CD4-positive, alpha-beta T cell treated with Interleukin-15 for 1 hour (primary cell): ENCODE results near the gene FCN3.
"Not testable (repeated sequence)": the region's sequence is repeated elsewhere in the genome, so short reads cannot be mapped to it uniquely, and the experiment has no call there.

Experiments
- DNase-seq: peaks from one replicate; pipeline ENCODE4 v3.0.0-alpha.2; 2020

Gene FCN3

DNA sequence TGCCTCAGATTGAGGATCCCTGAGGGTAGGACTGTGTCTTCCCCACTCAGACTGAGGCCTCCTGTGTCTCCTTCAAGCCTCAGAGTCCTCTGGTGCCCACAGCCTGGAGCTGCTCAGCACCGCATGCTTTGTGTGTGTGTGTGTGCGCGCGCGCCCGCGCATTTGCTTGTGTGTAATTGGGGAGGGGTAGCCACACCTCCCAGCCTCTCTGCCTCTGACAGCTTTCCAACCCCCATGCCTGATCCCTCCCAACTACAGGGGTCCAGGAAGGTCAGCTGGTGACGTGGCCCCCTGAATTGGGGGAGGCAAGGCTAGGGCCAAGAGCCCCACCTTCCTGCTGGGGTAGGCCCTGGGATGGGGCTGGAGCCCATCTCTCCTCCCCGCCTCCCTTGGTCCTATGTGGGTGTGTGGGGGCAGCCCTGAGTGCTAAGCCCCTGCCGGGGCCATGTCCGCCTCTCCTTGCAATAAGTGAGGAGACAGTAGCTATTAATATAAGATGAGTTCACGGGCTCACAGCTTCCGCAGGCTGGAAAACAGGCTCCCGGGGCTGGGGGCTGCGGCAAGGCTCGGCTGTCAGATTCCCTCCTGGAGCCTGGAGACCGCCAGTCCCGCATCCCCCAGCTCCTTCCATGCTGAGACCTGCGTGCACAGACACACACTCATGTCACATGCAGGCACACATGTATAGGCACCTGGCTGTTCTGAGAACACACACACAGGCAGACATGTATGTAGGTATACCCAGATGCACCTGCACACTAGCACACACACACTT, 24.8 kb upstream of the FCN3 start:
- DNase-seq = no peak

DNA sequence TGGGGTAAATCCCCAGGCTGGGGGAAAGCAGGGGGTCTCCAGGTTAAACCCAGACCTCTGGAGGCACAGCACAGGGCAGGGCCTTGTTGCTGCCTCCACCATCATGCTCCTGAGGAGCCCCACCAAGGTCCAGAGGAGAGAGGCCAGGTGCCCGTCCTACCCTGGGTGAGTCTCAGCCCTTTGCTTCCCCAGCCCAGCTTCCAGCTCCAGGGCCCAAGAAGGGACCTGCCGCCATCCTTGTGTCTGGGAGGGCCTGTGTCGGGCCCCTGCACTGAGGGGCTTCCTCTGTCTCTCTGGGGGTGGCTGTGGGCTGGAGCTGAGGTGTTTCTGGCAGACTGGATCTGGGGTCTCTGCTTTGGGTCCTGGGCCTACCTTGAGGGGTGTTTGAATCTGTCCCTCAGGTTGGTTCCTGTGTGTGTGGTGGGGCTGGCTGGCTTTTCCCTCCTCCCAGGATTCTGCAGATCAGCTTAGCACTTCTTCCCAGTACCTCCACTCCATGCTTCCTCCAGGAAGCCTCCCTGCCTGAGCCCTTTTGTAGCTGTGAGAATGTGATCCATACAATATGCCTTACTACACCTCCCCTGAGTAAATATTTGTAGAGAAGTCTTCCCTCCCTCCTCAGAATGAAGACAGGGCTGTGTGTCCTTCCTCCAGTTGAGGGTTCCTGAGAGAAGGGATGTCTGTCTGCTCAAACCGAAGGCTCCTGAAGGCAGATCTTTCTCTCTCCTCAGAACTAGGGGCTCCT, 24.0 kb upstream of the FCN3 start:
- no peak for DNase-seq

DNA sequence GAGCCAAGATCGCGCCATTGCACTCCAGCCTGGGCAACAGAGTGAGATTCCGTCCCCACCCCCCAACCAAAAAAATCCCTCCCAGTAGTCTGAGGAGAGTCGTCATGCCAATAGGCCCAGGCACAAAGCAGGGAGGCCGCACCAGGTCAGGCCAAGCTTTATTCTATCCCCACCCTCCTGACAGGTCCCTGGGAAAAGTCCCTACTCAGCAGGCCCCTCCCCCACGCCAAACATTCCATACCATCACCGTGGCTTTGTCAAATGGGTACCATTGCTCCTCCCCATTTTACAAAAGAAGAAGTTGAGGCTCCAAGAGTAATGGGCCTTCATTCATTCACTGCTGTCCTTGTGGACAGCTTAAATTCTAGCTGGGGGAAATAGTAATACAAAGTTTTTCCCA, 23.1 kb upstream of the FCN3 start:
- no peak for DNase-seq

DNA sequence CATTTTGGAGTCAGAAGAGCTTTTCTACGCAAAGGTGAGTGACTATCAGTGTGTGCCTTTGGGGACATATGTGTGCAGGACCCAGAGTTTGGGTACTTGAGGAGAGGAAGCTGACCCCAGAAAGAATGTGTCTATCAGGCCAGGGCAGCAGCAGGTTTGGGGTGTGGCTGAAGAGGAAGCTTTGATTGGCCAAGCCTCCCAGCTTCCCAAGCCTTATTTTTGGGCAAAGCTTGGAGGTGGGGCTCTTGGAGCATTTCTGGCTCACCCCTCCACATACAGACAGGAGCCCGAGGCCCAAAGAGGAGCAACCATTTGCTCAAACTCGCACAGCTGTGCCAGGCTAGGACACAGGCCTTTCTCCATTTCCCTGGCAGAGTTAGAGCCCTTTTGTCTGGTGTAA, 22.5 kb upstream of the FCN3 start:
- no peak for DNase-seq

DNA sequence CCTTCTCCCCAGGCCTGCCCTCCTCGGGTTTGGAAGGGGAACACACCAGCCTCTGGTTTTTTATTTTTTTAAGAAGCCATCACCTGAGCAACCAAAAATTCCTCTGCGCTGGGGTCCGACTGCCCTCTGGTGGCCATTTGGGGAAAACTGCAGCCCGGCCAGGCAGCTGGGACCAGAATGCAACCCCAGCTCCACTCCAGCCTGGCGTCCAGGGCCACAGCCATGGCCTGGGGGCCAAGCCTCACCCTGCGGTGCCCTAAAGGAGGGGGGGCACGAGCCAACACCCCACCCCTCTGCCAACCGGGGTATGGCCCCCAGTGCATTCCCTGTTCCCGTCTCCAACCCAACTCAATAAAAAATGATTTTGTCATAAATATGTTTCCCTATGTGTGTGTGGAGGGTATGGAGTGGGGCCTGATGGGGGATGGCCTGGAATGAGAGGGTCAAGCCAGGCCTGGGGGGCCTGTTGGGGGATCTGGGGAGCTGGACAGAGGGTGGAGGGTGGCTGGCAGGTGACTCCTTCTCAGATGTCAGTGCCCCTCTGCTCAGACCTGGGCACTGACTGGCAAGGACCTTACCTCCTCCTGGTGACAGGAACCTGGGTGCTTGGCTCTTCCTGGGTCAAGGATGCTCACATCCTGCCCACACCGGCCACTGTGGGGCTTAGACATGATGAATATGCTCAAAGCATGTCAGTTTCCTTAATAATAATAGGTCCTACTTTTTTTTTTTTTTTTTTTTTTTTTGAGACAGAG, 21.0 kb upstream of the FCN3 start:
- DNase-seq = peak; percentile 83

DNA sequence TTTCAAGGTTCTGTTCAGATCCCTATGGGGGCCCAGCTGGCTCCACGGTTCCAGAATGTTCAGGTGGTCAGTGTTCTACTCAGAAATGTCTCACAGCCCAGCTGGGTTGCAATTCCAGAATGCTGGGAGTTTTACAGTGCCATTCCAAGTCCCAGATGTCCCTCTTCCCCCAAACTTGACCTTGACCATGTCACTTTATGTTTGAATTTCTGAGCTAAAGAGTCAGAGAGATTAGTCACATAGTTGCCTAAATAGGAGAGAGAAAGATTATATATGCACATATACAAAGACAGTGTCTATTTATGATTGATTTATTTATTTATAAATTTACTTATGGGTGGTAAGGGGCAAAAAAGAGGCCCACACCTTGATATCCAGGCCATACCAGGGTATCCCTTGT, 20.3 kb upstream of the FCN3 start:
- DNase-seq = no peak

DNA sequence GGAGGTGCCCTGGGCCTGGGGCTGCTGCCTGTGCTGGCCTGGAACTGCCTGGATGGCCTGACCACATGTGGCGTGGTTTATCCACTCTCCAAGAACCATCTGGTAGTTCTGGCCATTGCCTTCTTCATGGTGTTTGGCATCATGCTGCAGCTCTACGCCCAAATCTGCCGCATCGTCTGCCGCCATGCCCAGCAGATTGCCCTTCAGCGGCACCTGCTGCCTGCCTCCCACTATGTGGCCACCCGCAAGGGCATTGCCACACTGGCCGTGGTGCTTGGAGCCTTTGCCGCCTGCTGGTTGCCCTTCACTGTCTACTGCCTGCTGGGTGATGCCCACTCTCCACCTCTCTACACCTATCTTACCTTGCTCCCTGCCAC, 19.6 kb upstream of the FCN3 start:
- DNase-seq = no peak

DNA sequence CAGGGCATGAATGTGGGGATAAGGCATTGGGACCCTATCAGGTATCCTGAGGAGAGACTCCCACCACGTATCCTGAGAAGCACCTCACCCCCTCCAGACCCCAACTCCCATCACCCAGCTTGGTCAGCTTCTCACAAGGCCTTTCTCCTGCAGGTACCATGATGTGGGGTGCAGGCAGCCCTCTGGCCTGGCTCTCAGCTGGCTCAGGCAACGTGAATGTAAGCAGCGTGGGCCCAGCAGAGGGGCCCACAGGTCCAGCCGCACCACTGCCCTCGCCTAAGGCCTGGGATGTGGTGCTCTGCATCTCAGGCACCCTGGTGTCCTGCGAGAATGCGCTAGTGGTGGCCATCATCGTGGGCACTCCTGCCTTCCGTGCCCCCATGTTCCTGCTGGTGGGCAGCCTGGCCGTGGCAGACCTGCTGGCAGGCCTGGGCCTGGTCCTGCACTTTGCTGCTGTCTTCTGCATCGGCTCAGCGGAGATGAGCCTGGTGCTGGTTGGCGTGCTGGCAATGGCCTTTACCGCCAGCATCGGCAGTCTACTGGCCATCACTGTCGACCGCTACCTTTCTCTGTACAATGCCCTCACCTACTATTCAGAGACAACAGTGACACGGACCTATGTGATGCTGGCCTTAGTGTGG, 19.1 kb upstream of the FCN3 start:
- DNase-seq = no peak

DNA sequence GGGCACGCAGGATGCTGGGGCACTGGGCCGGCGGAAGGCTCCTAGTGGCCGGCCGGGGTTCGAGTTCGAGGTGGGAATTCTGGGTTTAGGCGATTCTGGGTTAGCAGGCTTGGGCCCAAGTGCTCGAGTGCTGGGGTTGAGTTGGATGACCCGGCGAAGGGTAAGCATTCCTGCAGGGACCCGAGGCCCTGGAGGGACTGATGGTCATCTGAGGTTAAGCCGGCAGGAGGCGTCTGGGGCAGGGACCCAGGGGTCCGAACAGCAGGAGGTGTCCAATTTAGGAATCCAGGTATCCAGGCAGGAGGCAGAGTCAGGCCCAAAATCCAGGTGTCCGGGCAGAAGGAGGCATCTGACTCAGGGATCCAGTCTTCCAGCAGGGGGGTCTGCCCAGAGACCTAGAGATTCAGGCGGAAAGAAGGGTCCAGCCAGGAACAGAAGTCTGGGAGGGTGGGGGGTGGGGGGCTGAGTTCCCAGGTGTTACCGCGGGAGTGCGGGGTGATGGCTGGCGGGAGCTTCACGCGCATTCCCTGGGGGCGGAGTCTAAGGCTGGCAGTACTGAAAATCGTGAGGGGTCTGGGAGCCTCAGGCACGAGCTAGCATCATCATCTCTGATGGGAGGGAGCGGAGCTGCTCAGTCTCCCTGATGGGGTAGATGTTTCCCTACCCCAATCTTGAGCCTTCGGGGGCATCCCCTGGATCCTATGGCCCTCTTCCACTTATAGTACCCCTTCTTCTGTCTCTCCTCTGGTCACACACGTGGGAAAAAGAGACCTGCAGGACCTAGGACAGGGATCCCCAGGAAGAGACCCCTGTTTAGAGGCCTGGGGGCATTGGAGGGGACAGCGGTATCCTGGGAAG, 18.4 kb upstream of the FCN3 start:
- no peak for DNase-seq

DNA sequence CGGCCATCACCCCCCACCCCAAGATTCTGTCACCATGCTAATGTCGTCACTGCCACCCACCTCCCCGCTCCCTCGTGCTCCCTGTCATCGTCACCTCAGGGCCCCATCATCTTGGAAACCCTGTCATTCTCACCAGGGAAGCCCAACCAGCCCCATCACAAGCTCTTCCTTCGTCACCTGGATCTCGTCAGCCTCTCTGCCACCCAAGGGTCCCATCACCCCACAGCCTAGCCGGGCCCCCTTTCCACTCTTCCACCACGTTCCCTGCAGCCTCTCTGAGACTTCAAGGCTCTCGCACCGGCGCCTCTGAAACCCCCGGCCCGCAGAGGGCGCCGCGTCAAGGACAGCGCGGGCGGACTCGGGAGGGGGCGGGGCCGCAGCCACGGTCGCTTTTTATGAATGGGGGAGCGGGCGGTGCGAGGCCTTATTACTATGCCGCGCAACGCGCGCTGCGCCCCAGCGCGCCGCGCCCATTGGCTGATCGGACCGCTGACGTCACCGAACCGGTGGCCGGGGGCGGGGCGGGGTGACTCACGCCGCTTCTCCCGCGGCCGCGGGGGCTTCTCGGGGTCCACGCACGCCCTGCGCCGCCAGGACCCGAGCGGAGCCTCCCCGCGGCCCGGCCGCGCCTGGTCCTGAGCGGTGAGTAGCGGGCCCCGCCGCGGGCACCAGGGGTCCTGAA, 17.6 kb upstream of the FCN3 start, which contains the start of gene GPR3:
GPR3 (plus strand) TSS at position 527 of the 682 bp plus-strand sequence. CDS start 1,177 bp downstream, outside the sequence.
- DNase-seq = peak; percentile 93

DNA sequence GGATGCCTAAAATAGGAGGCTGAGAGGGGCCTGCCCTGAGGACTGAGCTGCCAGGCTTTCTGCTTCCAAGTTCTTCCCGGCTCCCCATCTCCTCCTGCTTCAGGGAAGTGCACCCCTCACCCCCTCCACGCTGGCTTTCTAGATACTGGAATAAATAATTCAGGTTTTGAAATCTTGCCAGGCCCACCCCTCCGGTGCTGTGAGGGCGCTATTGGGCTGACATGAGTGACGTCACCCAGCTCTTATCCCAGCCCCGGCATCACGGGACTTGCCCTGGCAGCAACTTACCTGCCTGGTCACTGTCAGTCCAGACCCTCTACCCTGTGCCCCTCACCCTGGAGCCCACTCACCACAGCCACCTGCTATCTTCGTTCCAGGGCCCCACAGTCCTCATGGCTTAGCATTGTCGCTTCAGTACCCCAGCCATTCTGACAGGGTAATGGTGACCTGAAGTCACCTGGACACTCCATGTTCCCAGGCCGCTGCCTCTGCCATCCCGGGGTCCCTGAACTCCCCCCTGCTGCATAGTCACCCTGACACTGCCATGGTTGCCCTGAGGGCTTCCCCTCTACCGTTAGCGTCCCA, 17.0 kb upstream of the FCN3 start:
- DNase-seq = peak; percentile 40

DNA sequence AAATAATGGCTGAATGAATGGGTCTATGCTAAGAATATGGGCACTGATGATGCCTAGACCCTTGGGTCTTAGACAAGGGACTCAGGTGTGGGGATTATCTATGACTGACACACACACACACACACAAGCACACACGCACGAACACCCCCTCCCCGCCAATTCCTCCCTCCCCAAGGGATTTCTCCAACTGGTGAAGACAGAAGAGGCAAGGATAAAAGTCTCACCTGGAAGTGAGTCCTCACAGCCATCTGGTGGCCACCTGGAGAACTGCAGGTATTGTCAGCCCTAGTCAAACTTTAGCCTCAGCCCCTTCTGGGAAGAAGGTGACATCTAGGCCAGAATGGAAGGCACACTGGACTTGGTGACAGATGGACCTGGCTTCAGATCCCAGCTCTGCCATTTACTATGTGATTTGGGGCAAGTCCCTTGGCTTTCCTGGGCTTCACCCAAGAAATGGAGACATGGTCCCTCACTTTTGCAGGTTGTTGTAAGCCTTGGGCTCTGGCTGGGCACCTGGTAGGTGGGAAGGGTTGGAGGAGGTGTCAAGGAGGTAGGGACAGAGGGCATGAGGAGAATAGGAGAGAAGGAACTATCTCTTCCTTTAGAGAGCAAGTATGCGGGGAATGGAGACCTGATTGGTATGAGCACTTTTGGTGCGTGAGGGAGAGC, 13.8 kb upstream of the FCN3 start:
- DNase-seq = peak; percentile 58

DNA sequence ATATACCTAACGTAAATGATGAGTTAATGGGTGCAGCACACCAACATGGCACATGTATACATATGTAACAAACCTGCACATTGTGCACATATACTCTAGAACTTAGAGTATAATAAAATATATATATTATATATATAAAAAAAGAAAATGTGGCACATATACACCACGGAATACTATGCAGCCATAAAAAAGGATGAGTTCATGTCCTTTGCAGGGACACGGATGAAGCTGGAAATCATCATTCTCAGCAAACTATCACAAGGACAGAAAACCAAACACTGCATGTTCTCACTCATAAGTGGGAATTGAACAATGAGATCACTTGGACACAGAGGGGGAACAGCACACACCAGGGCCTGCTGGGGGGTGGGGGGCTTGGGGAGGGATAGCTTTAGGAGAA, 10.2 kb upstream of the FCN3 start:
- not testable (repeated sequence) for DNase-seq

DNA sequence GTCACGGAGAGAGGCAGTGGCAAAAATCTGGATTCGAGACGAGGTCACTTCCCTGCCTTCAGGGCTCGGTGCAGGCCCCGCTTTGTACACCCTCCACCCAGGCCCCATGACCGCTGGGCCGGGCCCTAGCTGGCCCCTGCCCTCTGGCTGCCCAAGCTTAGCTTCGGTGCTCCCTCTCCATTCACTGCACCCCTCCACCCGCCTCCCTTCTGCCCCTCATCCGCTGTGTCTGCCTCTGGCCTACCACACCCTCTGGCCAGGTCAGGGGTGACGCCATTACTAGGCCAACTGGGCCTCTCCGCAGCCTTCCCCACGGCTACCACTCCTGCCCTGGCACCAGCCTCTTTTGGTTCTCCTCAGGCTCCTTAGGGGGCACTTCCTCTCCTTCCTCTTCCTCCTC, 9.0 kb upstream of the FCN3 start:
- DNase-seq = no peak

DNA sequence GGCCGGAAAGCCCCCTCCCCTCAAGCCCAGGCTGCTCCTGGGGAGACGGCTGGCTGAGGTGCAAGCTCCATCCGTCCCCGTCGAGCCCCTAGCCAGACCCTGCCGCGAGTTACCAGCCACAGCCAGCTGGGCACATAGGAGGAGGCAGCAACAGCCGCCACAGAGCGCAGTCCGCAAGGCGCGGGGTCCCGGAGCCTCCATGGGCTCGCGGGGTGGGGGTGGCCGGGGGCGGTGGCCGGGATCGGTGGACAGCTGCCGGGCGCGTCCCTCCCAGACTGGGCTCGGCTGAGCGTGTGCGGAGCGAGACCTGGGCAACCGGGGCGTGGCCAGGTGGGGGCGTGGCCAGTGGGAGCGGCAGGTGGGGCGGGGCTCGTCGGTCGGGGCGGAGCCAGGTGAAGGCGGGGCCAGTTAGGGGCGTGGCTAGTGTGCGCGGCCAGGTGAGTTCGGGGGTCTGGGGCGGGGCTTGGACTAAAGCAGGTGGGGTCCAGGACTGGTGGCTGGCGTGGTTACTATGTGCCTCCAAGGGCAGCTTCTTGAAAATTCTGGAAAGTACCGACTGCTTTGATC, 8.5 kb upstream of the FCN3 start, which contains the start of gene CD164L2:
CD164L2 (minus strand) TSS at position 295 of the 567 bp plus-strand sequence; CDS start at position 201, 94 bp downstream.
- DNase-seq = peak; percentile 25

DNA sequence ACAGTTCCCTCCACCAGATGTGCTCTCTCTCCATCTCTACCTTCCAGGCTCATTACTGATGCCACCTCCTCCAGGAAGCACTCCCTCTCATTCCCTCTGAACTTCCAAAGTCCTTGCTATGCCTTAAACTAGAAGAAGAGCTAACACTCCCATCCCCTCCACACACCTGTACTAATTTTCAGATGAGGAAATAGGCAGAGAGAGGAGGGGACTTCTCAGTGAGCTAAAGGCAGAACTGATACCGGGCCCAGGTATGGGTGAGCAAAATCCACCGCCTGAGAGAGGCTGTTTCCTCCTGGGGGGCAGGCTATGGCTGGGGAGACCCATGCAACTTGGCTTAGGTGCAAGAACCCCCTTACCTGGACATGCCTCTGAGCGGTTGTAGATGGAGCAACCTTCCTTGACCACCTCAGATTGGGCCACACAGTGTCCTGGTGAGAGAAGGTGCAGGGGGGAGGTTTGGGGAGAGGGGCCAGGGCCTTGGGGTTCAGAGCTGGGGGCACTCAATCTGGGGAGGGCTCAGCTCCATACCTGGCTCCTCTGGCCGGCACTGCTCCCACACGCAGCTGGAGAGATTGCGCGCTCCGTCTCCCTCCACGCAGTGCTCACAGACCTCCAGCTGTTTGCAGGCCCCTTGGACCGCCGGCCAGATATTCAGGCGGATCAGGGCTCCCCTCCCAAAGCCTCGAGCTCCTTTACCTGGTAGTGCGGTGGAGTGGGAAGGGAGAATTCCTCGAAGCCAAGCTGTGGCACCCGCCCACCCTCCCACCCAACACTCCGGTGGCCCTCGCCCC, 7.5 kb upstream of the FCN3 start:
- no peak for DNase-seq

DNA sequence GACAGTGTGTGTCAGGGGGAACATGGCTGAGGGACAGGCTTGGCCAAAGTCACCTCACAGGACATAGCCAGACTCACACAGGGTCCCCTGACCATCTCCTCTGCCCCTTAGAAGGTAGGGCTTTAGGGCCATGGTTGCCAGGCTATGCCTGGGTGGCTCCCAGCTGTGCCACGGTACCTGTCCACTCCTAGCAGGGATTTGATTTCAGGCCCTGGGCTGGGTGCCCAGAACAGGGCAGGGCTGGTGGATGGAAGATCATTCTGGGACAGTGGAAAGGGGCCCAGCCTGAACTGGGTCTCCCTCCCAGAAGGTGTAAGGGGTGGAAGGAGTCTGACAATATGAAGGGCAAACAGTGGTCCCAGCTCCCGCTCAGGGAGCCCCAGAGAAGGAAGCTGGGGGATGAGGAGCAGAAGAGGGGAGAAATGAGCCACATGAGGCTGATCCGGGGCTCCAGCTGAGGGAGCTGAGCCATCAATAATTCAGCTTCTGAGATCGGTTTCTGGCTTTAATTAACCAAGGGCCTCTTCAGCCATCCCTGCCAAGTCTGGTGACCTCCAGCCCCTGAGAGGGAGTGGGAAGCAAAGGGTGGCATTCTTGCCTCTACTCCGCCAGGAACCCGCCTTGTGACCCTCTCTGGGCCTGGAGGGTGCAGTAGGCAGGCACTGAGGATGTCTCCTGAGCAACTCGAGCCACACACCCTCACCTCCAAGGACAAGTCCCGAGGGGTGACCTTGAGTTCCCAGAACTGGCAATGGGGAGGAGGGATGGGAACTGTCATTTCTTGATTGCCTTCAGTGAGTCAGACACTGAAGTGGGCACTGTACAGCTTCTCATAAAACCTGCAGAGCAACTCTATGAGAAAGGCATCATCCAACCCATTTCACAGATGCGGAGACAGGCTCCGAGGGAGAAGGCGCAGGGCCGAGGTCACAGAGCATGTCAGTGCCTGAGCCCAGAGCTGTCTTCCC, 6.4 kb upstream of the FCN3 start:
- no peak for DNase-seq

DNA sequence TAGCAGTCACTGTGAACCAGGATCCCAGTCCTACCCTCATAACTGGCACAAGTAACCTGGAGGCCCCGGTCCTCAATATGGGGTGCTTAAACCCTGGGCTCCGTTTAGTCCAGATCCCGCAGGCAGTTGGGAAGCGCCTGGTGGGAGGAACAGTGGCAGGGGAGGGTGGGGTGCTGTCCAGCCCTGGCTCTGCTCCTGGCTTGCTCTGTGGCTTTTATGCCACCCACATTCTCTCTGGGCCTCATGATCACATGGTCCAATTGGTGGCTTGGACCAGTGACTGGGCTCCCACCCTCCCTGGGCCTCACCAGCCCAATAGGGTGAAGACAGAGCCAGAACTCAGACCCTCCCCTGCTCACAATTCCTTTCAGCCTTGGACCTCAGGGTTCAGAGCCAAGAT, 5.6 kb upstream of the FCN3 start:
- DNase-seq = no peak
